H1 (cell line): ENCODE results near the gene CFAP61. TPM values are rescaled to one million over a fixed set of nuclear protein-coding genes. Genes with fewer than 3 reads are reported as not detected.

Experiments used
- CTCF ChIA-PET: fragments of 300-600 bp; sonication (Branson Sonifier 250); formaldehyde crosslinking; loops from one replicate; lab custom pipeline; 2021; ENCODE audit not compliant: partially characterized antibody; lab: Charles Lee
- POLR2A ChIA-PET: fragments of 300-600 bp; sonication (Branson Sonifier 250); formaldehyde crosslinking; loops from one replicate; lab custom pipeline; 2021; ENCODE audit warnings: inconsistent platforms; ENCODE audit not compliant: partially characterized antibody; lab: Charles Lee
- DNase-seq, 2 experiments: peaks; one replicate each; pipeline versions ENCODE4 v3.0.0 to v3.0.0-alpha.2; 2010 to 2022; ENCODE audit warnings: low spot score in 2 of 2, low read depth in 1 of 2, mixed read lengths in 1 of 2
- FAIRE-seq: peaks from 2 replicates; lab custom pipeline; 2011; peaks lifted over from hg19 to GRCh38; lab: Jason Lieb, UNC
- H2AFZ ChIP-seq: 2 replicates; pipeline ENCODE4 v1.8.1; 2012; ENCODE audit warnings: low read length, inconsistent platforms
- H2AK5ac ChIP-seq: 2 replicates; pipeline ENCODE4 v1.6.1; 2013; ENCODE audit warnings: low read depth, low read length
- H2BK120ac ChIP-seq: replicated peaks from 2 replicates; pipeline ENCODE3; 2013; ENCODE audit warnings: low read depth, low read length, inconsistent platforms
- H2BK12ac ChIP-seq: 2 replicates; pipeline ENCODE4 v1.6.1; 2013; ENCODE audit warnings: low read depth, low read length
- H2BK15ac ChIP-seq: 2 replicates; pipeline ENCODE4 v1.6.1; 2013; ENCODE audit warnings: low read length
- H2BK20ac ChIP-seq: 2 replicates; pipeline ENCODE4 v1.6.1; 2013; ENCODE audit warnings: low read length
- H2BK5ac ChIP-seq: 2 replicates; pipeline ENCODE4 v1.6.1; 2013; ENCODE audit warnings: low read depth, low read length
- H3K14ac ChIP-seq: 2 replicates; pipeline ENCODE4 v1.6.1; 2013; ENCODE audit warnings: inconsistent platforms; ENCODE audit not compliant: insufficient read length
- H3K18ac ChIP-seq: 2 replicates; pipeline ENCODE4 v1.6.1; 2013; ENCODE audit warnings: low read length; ENCODE audit errors: extremely low read depth
- H3K23ac ChIP-seq: 2 replicates; pipeline ENCODE4 v1.6.1; 2013; ENCODE audit warnings: inconsistent platforms; ENCODE audit not compliant: insufficient read length
- H3K23me2 ChIP-seq: 2 replicates; pipeline ENCODE4 v1.6.1; 2013; ENCODE audit warnings: low read depth, low read length
- H3K27ac ChIP-seq: 2 replicates; pipeline ENCODE4 v1.6.1; 2011; ENCODE audit warnings: low read depth, low read length, inconsistent platforms
- H3K27me3 ChIP-seq, 4 experiments: replicated peaks in 1 of 4; 1 replicate in 1 of 4; 2 replicates in 3 of 4; pipeline versions ENCODE4 v1.6.1 to v1.8.1; 2011 to 2013; ENCODE audit warnings: low read length in 3 of 4, mild to moderate bottlenecking in 3 of 4, inconsistent platforms in 2 of 4, mixed read lengths in 2 of 4, moderate library complexity in 1 of 4; ENCODE audit not compliant: control insufficient read depth in 3 of 4, insufficient read depth in 3 of 4; ENCODE audit errors: extremely low read depth in 1 of 4
- H3K36me3 ChIP-seq, 4 experiments: 2 replicates each; pipeline versions ENCODE4 v1.6.1 to v1.8.1; 2011 to 2013; ENCODE audit warnings: mild to moderate bottlenecking in 4 of 4, low read length in 3 of 4, moderate library complexity in 2 of 4, control low read depth in 1 of 4, inconsistent platforms in 1 of 4; ENCODE audit not compliant: insufficient read depth in 4 of 4, control insufficient read depth in 2 of 4
- H3K4ac ChIP-seq: replicated peaks from 2 replicates; pipeline ENCODE3; 2013; ENCODE audit warnings: low read length, low read depth, mixed read lengths, inconsistent platforms; ENCODE audit not compliant: insufficient read length
- H3K4me1 ChIP-seq, 4 experiments: replicated peaks in 1 of 4; 1 replicate in 1 of 4; 2 replicates in 3 of 4; pipeline versions ENCODE4 v1.6.1 to v1.8.1; 2011 to 2013; ENCODE audit warnings: low read length in 3 of 4, inconsistent platforms in 2 of 4, mixed read lengths in 1 of 4; ENCODE audit not compliant: insufficient read depth in 4 of 4, control insufficient read depth in 3 of 4
- H3K4me2 ChIP-seq, 2 experiments: 2 replicates each; pipeline versions ENCODE4 v1.6.1 to v1.8.1; 2011 to 2013; ENCODE audit warnings: low read depth in 2 of 2, low read length in 2 of 2, control low read depth in 1 of 2, inconsistent platforms in 1 of 2, mild to moderate bottlenecking in 1 of 2; ENCODE audit not compliant: insufficient read depth in 1 of 2
- H3K4me3 ChIP-seq, 4 experiments: fragments of 200-600, 300-600 bp in 1 of 4; sonication (generic), shearing (Covaris generic), sonication (Bioruptor Twin) in 1 of 4; 2 replicates each; pipeline versions ENCODE4 v1.5.1 to v1.8.1; 2011 to 2016; ENCODE audit warnings: low read length in 4 of 4, low read depth in 3 of 4, control low read depth in 2 of 4, inconsistent platforms in 2 of 4, mild to moderate bottlenecking in 2 of 4, mixed read lengths in 1 of 4, moderate library complexity in 1 of 4; ENCODE audit not compliant: insufficient read depth in 2 of 4; ENCODE audit errors: extremely low read depth in 1 of 4
- H3K56ac ChIP-seq: replicated peaks from 2 replicates; pipeline ENCODE3; 2013; ENCODE audit warnings: low read depth, mild to moderate bottlenecking, mixed read lengths, low read length, inconsistent platforms; ENCODE audit not compliant: insufficient read length
- H3K79me1 ChIP-seq: 2 replicates; pipeline ENCODE4 v1.6.1; 2013; ENCODE audit warnings: low read depth, low read length, control low read depth
- H3K79me2 ChIP-seq, 2 experiments: 2 replicates each; pipeline versions ENCODE4 v1.6.1 to v1.8.1; 2012 to 2013; ENCODE audit warnings: low read length in 2 of 2, mild to moderate bottlenecking in 2 of 2, inconsistent platforms in 1 of 2; ENCODE audit not compliant: insufficient read depth in 2 of 2, control insufficient read depth in 1 of 2
- H3K9ac ChIP-seq, 4 experiments: replicated peaks in 1 of 4; 1 replicate in 1 of 4; 2 replicates in 3 of 4; pipeline versions ENCODE4 v1.6.1 to v1.8.1; 2011 to 2013; ENCODE audit warnings: low read depth in 3 of 4, low read length in 3 of 4, control low read depth in 2 of 4, mild to moderate bottlenecking in 2 of 4, moderate library complexity in 2 of 4, inconsistent platforms in 1 of 4; ENCODE audit errors: extremely low read depth in 1 of 4
- H3K9me3 ChIP-seq, 2 experiments: 2 replicates each; pipeline versions ENCODE4 v1.6.1 to v1.8.1; 2012 to 2013; ENCODE audit warnings: mild to moderate bottlenecking in 2 of 2, moderate library complexity in 2 of 2, control low read depth in 1 of 2, inconsistent platforms in 1 of 2, low read depth in 1 of 2, low read length in 1 of 2, mixed read lengths in 1 of 2; ENCODE audit not compliant: insufficient read depth in 2 of 2
- H4K20me1 ChIP-seq, 2 experiments: replicated peaks in 1 of 2; 2 replicates each; pipeline versions ENCODE3 to v1.8.1; 2011 to 2013; ENCODE audit warnings: inconsistent platforms in 2 of 2, low read length in 2 of 2, mild to moderate bottlenecking in 1 of 2; ENCODE audit not compliant: insufficient read depth in 2 of 2, control insufficient read depth in 1 of 2
- H4K5ac ChIP-seq: 2 replicates; pipeline ENCODE4 v1.6.1; 2013; ENCODE audit warnings: low read length, low read depth, mixed read lengths, inconsistent platforms; ENCODE audit not compliant: insufficient read length
- H4K8ac ChIP-seq: 2 replicates; pipeline ENCODE4 v1.8.0; 2013; ENCODE audit warnings: mild to moderate bottlenecking, moderate library complexity, low read length, inconsistent platforms; ENCODE audit not compliant: insufficient read depth; ENCODE audit errors: extremely low read depth
- H4K91ac ChIP-seq: replicated peaks from 2 replicates; pipeline ENCODE3; 2013; ENCODE audit warnings: low read length, mixed read lengths, inconsistent platforms; ENCODE audit not compliant: insufficient read length
- ASH2L ChIP-seq: fragments of 200-600, 300-600 bp; sonication (generic); IDR thresholded peaks from one replicate; pipeline ENCODE4 v1.7.1; 2017; ENCODE audit warnings: low read length
- CEBPB ChIP-seq: IDR thresholded peaks from 2 replicates; pipeline ENCODE4 v1.6.1; 2012; ENCODE audit warnings: low read depth, low read length
- E2F6 ChIP-seq: IDR thresholded peaks from 2 replicates; pipeline ENCODE4 v1.6.1; 2012; ENCODE audit warnings: inconsistent platforms
- EGR1 ChIP-seq: IDR thresholded peaks from 2 replicates; pipeline ENCODE4 v1.6.1; 2011; ENCODE audit warnings: low read depth, low read length, borderline replicate concordance
- EZH2 ChIP-seq: fragments of 200-600 bp; sonication (generic); IDR thresholded peaks from 2 replicates; pipeline ENCODE4 v1.7.1; 2012; ENCODE audit warnings: low read depth, mild to moderate bottlenecking, moderate library complexity, low read length, inconsistent platforms; ENCODE audit not compliant: severe bottlenecking
- GTF2F1 ChIP-seq: IDR thresholded peaks from 2 replicates; pipeline ENCODE4 v1.6.1; 2012; ENCODE audit warnings: low read depth, low read length, improper control_type of control experiment, borderline replicate concordance
- MAFK ChIP-seq: IDR thresholded peaks from 2 replicates; pipeline ENCODE4 v1.6.1; 2012; ENCODE audit warnings: low read depth, mild to moderate bottlenecking, improper control_type of control experiment, low read length
- NRF1 ChIP-seq: IDR thresholded peaks from 2 replicates; pipeline ENCODE4 v1.6.1; 2011; ENCODE audit warnings: mild to moderate bottlenecking, low read depth, low read length, improper control_type of control experiment
- POU5F1 ChIP-seq: IDR thresholded peaks from 2 replicates; pipeline ENCODE4 v1.6.1; 2011; ENCODE audit warnings: low read depth, mild to moderate bottlenecking, low read length, moderate library complexity
- SIX5 ChIP-seq: IDR thresholded peaks from 2 replicates; pipeline ENCODE4 v1.6.1; 2011; ENCODE audit warnings: mild to moderate bottlenecking, low read depth, low read length
- SRF ChIP-seq: IDR thresholded peaks from 2 replicates; pipeline ENCODE4 v1.6.1; 2011; ENCODE audit warnings: mild to moderate bottlenecking, low read depth, low read length, moderate library complexity
- SUZ12 ChIP-seq: fragments of 200-600 bp; sonication (generic); IDR thresholded peaks from 2 replicates; pipeline ENCODE4 v1.6.1; 2012; ENCODE audit warnings: mild to moderate bottlenecking, inconsistent platforms, low read length, moderate library complexity, mixed read lengths
- TAF7 ChIP-seq: optimal IDR thresholded peaks from 2 replicates; pipeline ENCODE3; 2011; ENCODE audit warnings: low read depth, mild to moderate bottlenecking, inconsistent platforms, low read length, moderate library complexity, borderline replicate concordance
- TBP ChIP-seq: IDR thresholded peaks from 2 replicates; pipeline ENCODE4 v1.6.1; 2011; ENCODE audit warnings: low read depth, low read length, improper control_type of control experiment
- TEAD4 ChIP-seq: IDR thresholded peaks from 2 replicates; pipeline ENCODE4 v1.6.1; 2012; ENCODE audit warnings: low read depth, low read length, inconsistent platforms, mixed read lengths
- YY1 ChIP-seq: IDR thresholded peaks from 2 replicates; pipeline ENCODE4 v1.6.1; 2011; ENCODE audit warnings: low read depth, mild to moderate bottlenecking, low read length
- ZNF274 ChIP-seq: IDR thresholded peaks from 2 replicates; pipeline ENCODE4 v1.7.0; 2012; ENCODE audit warnings: low read length, borderline replicate concordance; ENCODE audit errors: extremely low read depth
- polyA plus RNA-seq, 7 experiments: library from polyadenylated mRNA; depleted of rRNA in 3 of 7; stranded (reverse) in 5 of 7; unstranded in 2 of 7; fragments of >200 nt in 5 of 7; fragments of 200-250 nt in 2 of 7; gene quantifications; 1 replicate in 5 of 7; 2 replicates in 1 of 7; 4 replicates in 1 of 7; pipeline versions ENCODE4 v1.2.1 to v1.2.3, GENCODE V29; 2011 to 2013; ENCODE audit warnings: missing spikeins in 2 of 7, mixed read lengths in 2 of 7
- total RNA-seq: library from RNA; stranded (reverse); fragmentation: NEBNext Ultra II Directional; extraction: Animal tissue kit (Norgen Biotek cat#: 25700); gene quantifications from 2 replicates; pipeline ENCODE4 v1.2.1, GENCODE V29; 2021

The CFAP61 gene
- total and polyA plus RNA-seq, 2 of the 8 experiments (the other 6 are each of a cell fraction or from before 2014, with no cell fraction given), result 0.29 to 0.61 TPM

GRCh38 chr20:20102163-20102562 lies 49.8 kb downstream of the CFAP61 start:
- H3K4me2 ChIP-seq, result no peak overlapping the region
- H2BK15ac ChIP-seq, result no peak overlapping the region
- no peaks in the 10 kb centered on the region for H3K27me3 ChIP-seq
- H3K18ac ChIP-seq, result no peak overlapping the region
- no peaks in the 10 kb centered on the region for H3K36me3 ChIP-seq
- H4K91ac ChIP-seq, result no peak overlapping the region
- POLR2A ChIA-PET, result no interaction called here
- no peak overlapping the region for H4K5ac ChIP-seq
- DNase-seq (no peak), FAIRE-seq (no peak)
- no peak overlapping the region for H3K56ac ChIP-seq
- H3K79me1 ChIP-seq, result no peaks in the 10 kb centered on the region
- H3K4me1 ChIP-seq, result peaks cover 0 to 2% (median 0%) of the 10 kb centered on the region in 4 experiments; a peak in 3 of 7 replicates
- H3K4ac ChIP-seq, result no peak overlapping the region
- no peak overlapping the region for H2AK5ac ChIP-seq
- no peaks in the 10 kb centered on the region for H3K9me3 ChIP-seq
- H3K23ac ChIP-seq, result no peak overlapping the region
- H2BK20ac ChIP-seq, result no peak overlapping the region
- no peak overlapping the region for H2AFZ ChIP-seq
- no peak overlapping the region for H3K27ac ChIP-seq
- no peak overlapping the region for H2BK120ac ChIP-seq
- no peaks in the 10 kb centered on the region for H3K23me2 ChIP-seq
- H2BK12ac ChIP-seq, result no peak overlapping the region
- H2BK5ac ChIP-seq, result no peak overlapping the region
- H3K9ac ChIP-seq, result no peak overlapping the region
- CTCF ChIA-PET, result interaction anchor here (0.8 to 1.7 kb wide), 3 partner anchors 19 to 492 kb away, joined by 4 read pairs; no protein-coding TSS in a partner anchor
- H4K8ac ChIP-seq, result no peak overlapping the region
- no peaks in the 10 kb centered on the region for H3K79me2 ChIP-seq
- H3K14ac ChIP-seq, result no peak overlapping the region
- H3K4me3 ChIP-seq, result no peak overlapping the region
- no peaks in the 10 kb centered on the region for H4K20me1 ChIP-seq
- no peak for TF ChIP-seq GTF2F1
- no peak for TF ChIP-seq SRF
- no peak for TF ChIP-seq YY1
- no peak for TF ChIP-seq ZNF274
- no peak for TF ChIP-seq TEAD4
- no peak for TF ChIP-seq SIX5
- TF ChIP-seq TAF7, result no peak
- no peak for TF ChIP-seq CEBPB
- no peak for TF ChIP-seq E2F6
- TF ChIP-seq MAFK, result no peak
- TF ChIP-seq SUZ12, result no peak
- TF ChIP-seq POU5F1, result no peak
- TF ChIP-seq EZH2, result no peak
- TF ChIP-seq TBP, result no peak
- no peak for TF ChIP-seq EGR1
- no peak for TF ChIP-seq NRF1
- TF ChIP-seq ASH2L, result no peak
